ENCODE results near the gene ZNF136.

GRCh38 chr19:12139269-12139668, 23.6 kb upstream of the ZNF136 start:
- TF ChIP-seq CTCF (IDR thresholded peaks at IDR 0.05; ENCODE audit: insufficient read depth, low read length, poor library complexity, severe bottlenecking) (no peak), EZH2phosphoT487 (conservative IDR thresholded peaks at IDR 0.05; ENCODE audit: low read length) (no peak)
